Gastrocnemius medialis (tissue), 4 donors: ENCODE results near the gene CATSPERB. TPM values are rescaled to one million over a fixed set of nuclear protein-coding genes. Genes with fewer than 3 reads are reported as not detected.
"Not testable (repeated sequence)": the region's sequence is repeated elsewhere in the genome, so short reads cannot be mapped to it uniquely, and the experiment has no call there.

ENCODE experiments used
- ATAC-seq, 2 donors: fragments of 150-250 bp; one replicate each; pipeline ENCODE4 v1.9.1; 2016
- DNase-seq, 2 donors: peaks; one replicate each; pipeline ENCODE4 v3.0.0-alpha.2; 2019
- H3K27ac ChIP-seq, 4 donors: fragments of 200-600 bp; sonication (generic); 1 replicate in 1 of 4; 2 replicates in 3 of 4; pipeline ENCODE4 v1.5.1; 2016 to 2018; ENCODE audit warnings: mild to moderate bottlenecking in 2 of 4, moderate library complexity in 1 of 4
- H3K27me3 ChIP-seq, 3 donors: fragments of 200-600 bp; sonication (generic) in 2 of 3; 1 replicate in 1 of 3; 2 replicates in 2 of 3; pipeline versions ENCODE4 v1.5.1 to v1.6.0; 2016 to 2019; ENCODE audit warnings: mild to moderate bottlenecking in 1 of 3, moderate library complexity in 1 of 3
- H3K36me3 ChIP-seq, 2 donors: fragments of 200-600 bp; sonication (generic) in 1 of 2; one replicate each; pipeline ENCODE4 v1.5.1; 2017 to 2018
- H3K4me1 ChIP-seq, 2 donors: fragments of 200-600 bp; sonication (generic) in 1 of 2; one replicate each; pipeline ENCODE4 v1.5.1; 2016 to 2017; ENCODE audit warnings: mild to moderate bottlenecking in 2 of 2
- H3K4me3 ChIP-seq, 4 donors: fragments of 200-600 bp; sonication (generic) in 3 of 4; 1 replicate in 1 of 4; 2 replicates in 3 of 4; pipeline ENCODE4 v1.5.1; 2016 to 2019; ENCODE audit warnings: mild to moderate bottlenecking in 2 of 4
- H3K9me3 ChIP-seq, 3 donors: fragments of 200-600 bp; sonication (generic) in 2 of 3; 1 replicate in 1 of 3; 2 replicates in 2 of 3; pipeline ENCODE4 v1.5.1; 2016 to 2019
- POLR2A ChIP-seq, 2 donors: fragments of 450-650 bp; IDR thresholded peaks; one replicate each; pipeline ENCODE4 v1.6.1; 2017; ENCODE audit warnings: antibody characterized with exemption in 2 of 2, mild to moderate bottlenecking in 2 of 2, moderate library complexity in 2 of 2
- in situ Hi-C, 4 donors: fragments of 200-750 bp; cut with MboI; loops; one replicate each; pipeline versions ENCODE4 v1.15.0 to v1.8.0; 2017; ENCODE audit warnings: low sequenced_read_pairs in 4 of 4
- intact Hi-C: fragments of 100-400 bp; cut with DNase I; formaldehyde crosslinking; loops from one replicate; pipeline ENCODE4 v1.15.1; 2023; ENCODE audit warnings: low total_unique reads
- total RNA-seq, 4 donors: library from RNA; depleted of rRNA; stranded (reverse); fragments of >200 nt; gene quantifications; one replicate each; pipeline versions ENCODE4 v1.1.0 to v1.2.3, GENCODE V29; 2016
- TF ChIP-seq, protein P1 (sequence below), 5 experiments: fragments of 450-650 bp in 3 of 5; fragments of 200-600 bp in 2 of 5; sonication (generic) in 2 of 5; IDR thresholded peaks in 4 of 5; conservative IDR thresholded peaks in 1 of 5; 1 replicate in 4 of 5; 2 replicates in 1 of 5; pipeline ENCODE4 v1.5.1; 2016 to 2019; ENCODE audit warnings: antibody characterized with exemption in 5 of 5, mild to moderate bottlenecking in 3 of 5, moderate library complexity in 3 of 5

The CATSPERB gene
- total RNA-seq, 4 donors from 2014 or later = 0.20 to 0.24 TPM; not detected in 2

DNA sequence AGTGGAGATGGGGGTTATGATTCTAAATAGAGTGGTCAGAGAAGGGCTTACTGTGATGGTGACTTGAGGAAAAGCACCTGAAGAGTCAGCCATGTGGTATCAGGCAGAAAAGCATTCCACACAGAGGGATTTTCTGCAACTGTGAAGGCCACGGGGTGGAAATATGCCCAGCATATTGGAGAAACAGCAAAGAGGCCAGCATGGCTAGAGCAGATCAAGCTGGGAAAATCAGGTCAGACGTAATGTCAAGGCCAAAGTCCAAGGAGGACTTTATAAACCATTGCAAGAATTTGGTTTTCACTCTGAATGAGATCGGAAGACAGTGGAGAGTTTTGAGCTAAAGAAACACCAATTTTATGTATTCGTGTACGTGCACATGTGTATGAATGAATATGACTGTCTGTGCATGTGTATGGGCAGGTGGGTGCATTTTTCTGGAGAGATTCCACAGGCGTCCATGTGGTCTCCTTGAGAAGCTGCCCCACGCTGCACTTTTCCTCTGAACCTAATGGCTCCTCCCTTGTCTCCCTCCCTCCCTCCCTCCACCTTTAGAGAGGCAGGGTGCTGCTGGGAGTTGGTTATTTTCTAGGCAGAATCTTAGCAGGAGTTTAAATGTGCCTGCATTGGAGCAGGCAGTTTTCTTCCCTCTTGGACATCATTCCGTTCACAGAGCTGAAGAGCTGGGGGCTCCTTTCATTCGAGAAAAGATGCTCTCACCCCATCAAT, 124.4 kb downstream of the CATSPERB start:
- Histone ChIP-seq H3K4me1 (no peaks in the 10 kb centered on the region), H3K36me3 (no peaks in the 10 kb centered on the region), H3K9me3 (no peaks in the 10 kb centered on the region), H3K4me3 (no peak overlapping the region), H3K27ac (no peak overlapping the region), H3K27me3 (no peaks in the 10 kb centered on the region)
- intact Hi-C loops = no loop called here
- ATAC-seq (no peak), DNase-seq (no peak)
- in situ Hi-C loops = no loop called here
- TF ChIP-seq, protein P1, sequence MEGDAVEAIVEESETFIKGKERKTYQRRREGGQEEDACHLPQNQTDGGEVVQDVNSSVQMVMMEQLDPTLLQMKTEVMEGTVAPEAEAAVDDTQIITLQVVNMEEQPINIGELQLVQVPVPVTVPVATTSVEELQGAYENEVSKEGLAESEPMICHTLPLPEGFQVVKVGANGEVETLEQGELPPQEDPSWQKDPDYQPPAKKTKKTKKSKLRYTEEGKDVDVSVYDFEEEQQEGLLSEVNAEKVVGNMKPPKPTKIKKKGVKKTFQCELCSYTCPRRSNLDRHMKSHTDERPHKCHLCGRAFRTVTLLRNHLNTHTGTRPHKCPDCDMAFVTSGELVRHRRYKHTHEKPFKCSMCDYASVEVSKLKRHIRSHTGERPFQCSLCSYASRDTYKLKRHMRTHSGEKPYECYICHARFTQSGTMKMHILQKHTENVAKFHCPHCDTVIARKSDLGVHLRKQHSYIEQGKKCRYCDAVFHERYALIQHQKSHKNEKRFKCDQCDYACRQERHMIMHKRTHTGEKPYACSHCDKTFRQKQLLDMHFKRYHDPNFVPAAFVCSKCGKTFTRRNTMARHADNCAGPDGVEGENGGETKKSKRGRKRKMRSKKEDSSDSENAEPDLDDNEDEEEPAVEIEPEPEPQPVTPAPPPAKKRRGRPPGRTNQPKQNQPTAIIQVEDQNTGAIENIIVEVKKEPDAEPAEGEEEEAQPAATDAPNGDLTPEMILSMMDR (IDR thresholded peaks at IDR 0.05 in 4 of 5, conservative IDR thresholded peaks at IDR 0.05 in 1 of 5) = no peak
- no peak for TF ChIP-seq POLR2A (IDR thresholded peaks at IDR 0.05)

DNA sequence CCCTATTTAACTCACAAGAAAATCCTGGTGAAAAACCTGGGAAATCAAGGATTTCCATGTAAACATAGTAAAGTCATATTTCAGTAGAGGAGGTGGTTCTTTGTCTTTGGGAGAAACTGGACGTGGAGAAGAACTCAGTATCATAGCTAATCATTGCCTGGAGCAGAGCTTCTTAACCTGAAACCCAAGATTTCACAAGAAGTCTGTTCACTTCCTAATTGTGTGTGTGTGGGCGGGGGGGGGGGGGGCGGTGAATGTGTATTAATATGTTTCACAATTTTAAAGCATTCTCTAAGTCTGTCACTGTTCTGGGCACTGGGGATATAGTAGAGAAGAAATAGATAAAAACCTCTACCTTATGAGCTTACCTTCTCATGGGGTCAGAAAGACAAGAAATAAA, 125.0 kb downstream of the CATSPERB start:
- ATAC-seq = no peak
- no peak for DNase-seq
- intact Hi-C loops = no loop called here
- no peak overlapping the region for H3K4me3 ChIP-seq
- TF ChIP-seq, protein P1 (IDR thresholded peaks at IDR 0.05 in 4 of 5, conservative IDR thresholded peaks at IDR 0.05 in 1 of 5) = no peak
- TF ChIP-seq POLR2A (IDR thresholded peaks at IDR 0.05) = no peak
- no peaks in the 10 kb centered on the region for H3K9me3 ChIP-seq
- H3K4me1 ChIP-seq = no peaks in the 10 kb centered on the region
- H3K36me3 ChIP-seq = no peaks in the 10 kb centered on the region
- no peak overlapping the region for H3K27ac ChIP-seq
- H3K27me3 ChIP-seq = no peaks in the 10 kb centered on the region
- in situ Hi-C loops = no loop called here

DNA sequence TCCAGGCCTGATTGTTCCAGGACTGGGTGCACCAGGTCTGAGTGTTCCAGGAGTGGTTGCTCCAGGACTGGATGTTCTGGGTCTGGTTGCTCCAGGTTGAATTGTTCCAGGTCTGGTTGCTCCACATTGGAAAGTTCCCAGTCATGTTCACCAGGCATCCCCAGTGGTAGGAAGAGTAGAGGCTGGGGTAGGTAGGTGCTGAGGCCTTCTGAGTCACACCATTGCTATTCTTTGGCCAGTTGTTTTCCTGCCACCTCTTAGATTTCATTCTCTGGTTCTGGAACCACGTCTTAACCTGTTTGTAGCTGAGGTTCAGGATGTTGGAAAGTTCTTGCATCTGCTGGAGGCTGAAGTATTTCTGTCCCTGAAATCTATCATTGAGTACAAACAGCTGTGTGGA, 127.3 kb downstream of the CATSPERB start:
- in situ Hi-C loops, H3K4me1 ChIP-seq, DNase-seq, H3K27me3 ChIP-seq, H3K27ac ChIP-seq, intact Hi-C loops, H3K9me3 ChIP-seq, H3K36me3 ChIP-seq, H3K4me3 ChIP-seq, ATAC-seq: not testable (repeated sequence)

DNA sequence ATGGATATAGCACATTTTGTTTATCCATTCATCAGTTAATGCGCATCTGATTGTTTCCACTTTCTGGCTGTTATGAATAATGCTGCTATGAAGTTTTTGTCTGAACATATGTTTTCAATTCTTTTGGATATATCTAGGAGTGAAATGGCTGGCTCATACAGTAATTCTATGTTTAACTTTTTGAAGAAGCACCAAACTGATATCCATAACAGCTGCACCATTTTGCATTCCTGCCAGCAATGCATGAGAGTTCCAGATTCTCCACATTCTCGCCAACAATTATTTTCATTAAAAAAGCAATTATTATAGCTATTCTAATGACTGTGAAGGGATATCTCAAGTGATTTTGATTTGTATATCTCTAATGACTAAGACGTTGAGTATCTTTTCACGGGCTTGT, 131.9 kb downstream of the CATSPERB start:
- no peaks in the 10 kb centered on the region for H3K27me3 ChIP-seq
- no peak for TF ChIP-seq POLR2A (IDR thresholded peaks at IDR 0.05)
- TF ChIP-seq, protein P1 (IDR thresholded peaks at IDR 0.05 in 4 of 5, conservative IDR thresholded peaks at IDR 0.05 in 1 of 5) = no peak
- no peak overlapping the region for H3K4me3 ChIP-seq
- H3K36me3 ChIP-seq = no peaks in the 10 kb centered on the region
- no peak overlapping the region for H3K27ac ChIP-seq
- DNase-seq = no peak
- no peak for ATAC-seq
- intact Hi-C loops = no loop called here
- H3K9me3 ChIP-seq = no peaks in the 10 kb centered on the region
- H3K4me1 ChIP-seq = no peaks in the 10 kb centered on the region
- in situ Hi-C loops = no loop called here

GRCh38 chr14:91595736-91596135, 136.2 kb downstream of the CATSPERB start:
- TF ChIP-seq, protein P1 (IDR thresholded peaks at IDR 0.05 in 4 of 5, conservative IDR thresholded peaks at IDR 0.05 in 1 of 5) = no peak
- no peak for TF ChIP-seq POLR2A (IDR thresholded peaks at IDR 0.05)
- Histone ChIP-seq H3K27ac (no peak overlapping the region), H3K27me3 (no peaks in the 10 kb centered on the region), H3K4me1 (no peaks in the 10 kb centered on the region), H3K36me3 (no peaks in the 10 kb centered on the region), H3K4me3 (no peak overlapping the region), H3K9me3 (no peaks in the 10 kb centered on the region)
- DNase-seq (no peak), ATAC-seq (no peak)
- in situ Hi-C loops (no loop called here), intact Hi-C loops (no loop called here)

DNA sequence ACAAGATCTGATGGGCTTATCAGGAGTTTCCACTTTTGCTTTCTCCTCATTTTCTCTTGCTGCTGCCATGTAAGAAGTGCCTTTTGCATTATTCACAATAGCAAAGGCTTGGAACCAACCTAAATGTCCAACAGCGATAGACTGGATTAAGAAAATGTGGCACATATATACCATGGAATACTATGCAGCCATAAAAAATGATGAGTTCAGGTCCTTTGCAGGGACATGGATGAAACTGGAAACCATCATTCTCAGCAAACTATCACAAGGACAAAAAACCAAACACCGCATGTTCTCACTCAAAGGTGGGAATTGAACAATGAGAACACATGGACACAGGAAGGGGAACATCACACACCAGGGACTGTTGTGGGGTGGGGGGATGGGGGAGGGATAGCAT, 137.9 kb downstream of the CATSPERB start:
- in situ Hi-C loops, intact Hi-C loops, DNase-seq: not testable (repeated sequence)

More for the DNA sequence above, 137.9 kb downstream of the CATSPERB start:
- H3K9me3 ChIP-seq, H3K27me3 ChIP-seq, H3K36me3 ChIP-seq, ATAC-seq, H3K27ac ChIP-seq, H3K4me3 ChIP-seq, H3K4me1 ChIP-seq: not testable (repeated sequence)
